ENCODE results near the gene CD2AP. TPM values are rescaled to one million over a fixed set of nuclear protein-coding genes. Genes with fewer than 3 reads are reported as not detected.

The CD2AP gene
- total and polyA plus RNA-seq, 2 of the 8 experiments (the other 6 are each of a cell fraction or from before 2014, with no cell fraction given), result 8.6 to 75.6 TPM

DNA sequence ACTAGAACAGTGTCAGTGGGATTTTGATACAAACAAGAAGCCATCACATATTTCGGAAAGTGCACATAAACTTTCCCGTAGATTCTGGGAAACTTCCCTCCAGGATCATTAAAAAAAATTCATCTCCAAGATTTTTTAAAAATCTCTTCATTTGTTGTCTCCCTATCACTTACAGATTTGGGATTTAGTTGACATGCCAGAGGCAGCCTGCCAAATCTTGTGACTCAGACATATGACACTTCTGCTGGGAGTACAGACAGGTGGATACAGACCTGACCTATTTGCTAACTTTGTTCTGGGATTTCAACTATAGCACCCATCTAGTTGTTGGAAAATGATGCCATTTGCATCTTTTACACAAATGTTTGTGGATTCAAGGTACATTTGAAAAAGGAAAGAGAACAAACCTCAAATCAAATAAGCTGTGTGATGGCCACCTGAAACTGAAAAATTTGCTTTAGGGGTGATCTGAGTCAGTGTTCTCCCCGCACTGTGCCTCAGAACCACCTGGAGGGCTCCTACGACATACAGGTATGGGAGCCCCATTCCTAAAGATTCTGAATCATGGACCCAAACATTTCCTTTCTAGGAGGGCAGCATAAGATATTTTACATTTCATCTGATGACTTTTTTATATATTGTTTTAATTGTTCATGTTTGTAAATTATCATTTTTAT lies 21.9 kb upstream of the CD2AP start:
- H3K23ac ChIP-seq (ENCODE audit: insufficient read length), result no peak overlapping the region
- no peaks in the 10 kb centered on the region for H3K36me3 ChIP-seq (ENCODE audit: control insufficient read depth in 2 of 4, insufficient read depth in 4 of 4, low read length in 3 of 4)
- 87% methylated on average over 4 of the region's 4 CpGs; no CpG with 5 or more reads in 1 of the 2 experiments for WGBS, 2 experiments (ENCODE audit: extremely low coverage in 1 of 2, insufficient coverage in 1 of 2, insufficient read length in 1 of 2, insufficient replicate concordance in 2 of 2, low coverage in 1 of 2, low lambda C conversion rate in 2 of 2, missing lambda C conversion rate in 1 of 2)
- no peak overlapping the region for H2BK12ac ChIP-seq (ENCODE audit: low read depth, low read length)
- ChIA-PET POLR2A (ENCODE audit: partially characterized antibody) (no interaction called here), CTCF (ENCODE audit: partially characterized antibody) (no interaction called here)
- FAIRE-seq (no peak), DNase-seq (ENCODE audit: low read depth in 1 of 2, low spot score in 2 of 2) (no peak)
- no peak overlapping the region for H2AFZ ChIP-seq (ENCODE audit: low read length)
- H3K4me3 ChIP-seq (ENCODE audit: extremely low read depth in 1 of 4, insufficient read depth in 2 of 4, low read depth in 3 of 4, low read length in 4 of 4), result no peak overlapping the region
- H4K20me1 ChIP-seq (replicated peaks in 1 of 2; ENCODE audit: control insufficient read depth in 1 of 2, insufficient read depth in 2 of 2, low read length in 2 of 2), result no peaks in the 10 kb centered on the region
- no peak overlapping the region for H2AK5ac ChIP-seq (ENCODE audit: low read depth, low read length)
- H2BK20ac ChIP-seq (ENCODE audit: low read length), result no peak overlapping the region
- no peak overlapping the region for H2BK15ac ChIP-seq (ENCODE audit: low read length)
- H3K27me3 ChIP-seq (replicated peaks in 1 of 4; ENCODE audit: control insufficient read depth in 3 of 4, extremely low read depth in 1 of 4, insufficient read depth in 3 of 4, low read length in 3 of 4), result no peaks in the 10 kb centered on the region
- no peak overlapping the region for H3K4ac ChIP-seq (replicated peaks; ENCODE audit: insufficient read length, low read depth, low read length)
- no peak overlapping the region for H4K8ac ChIP-seq (ENCODE audit: extremely low read depth, insufficient read depth, low read length)
- H3K79me2 ChIP-seq (ENCODE audit: control insufficient read depth in 1 of 2, insufficient read depth in 2 of 2, low read length in 2 of 2), result no peaks in the 10 kb centered on the region
- no peaks in the 10 kb centered on the region for H3K9me3 ChIP-seq (ENCODE audit: insufficient read depth in 2 of 2, low read depth in 1 of 2, low read length in 1 of 2)
- no peak overlapping the region for H3K4me2 ChIP-seq (ENCODE audit: insufficient read depth in 1 of 2, low read depth in 2 of 2, low read length in 2 of 2)
- no peaks in the 10 kb centered on the region; the same call in 1 of the 2 replicates for H3K23me2 ChIP-seq (ENCODE audit: low read depth, low read length)
- H2BK5ac ChIP-seq (ENCODE audit: low read depth, low read length), result no peak overlapping the region
- 0 out of 7 replicates have a peak, but pooled peaks cover 0 to 2% (median 0%) of the 10 kb centered on the region in 4 experiments for H3K4me1 ChIP-seq (replicated peaks in 1 of 4; ENCODE audit: control insufficient read depth in 3 of 4, insufficient read depth in 4 of 4, low read length in 3 of 4)
- no peak overlapping the region for H4K5ac ChIP-seq (ENCODE audit: insufficient read length, low read depth, low read length)
- H3K18ac ChIP-seq (ENCODE audit: extremely low read depth, low read length), result no peak overlapping the region
- no peak overlapping the region for H3K9ac ChIP-seq (replicated peaks in 1 of 4; ENCODE audit: extremely low read depth in 1 of 4, low read depth in 3 of 4, low read length in 3 of 4)
- H4K91ac ChIP-seq (replicated peaks; ENCODE audit: insufficient read length, low read length), result no peak overlapping the region
- no peak overlapping the region for H3K56ac ChIP-seq (replicated peaks; ENCODE audit: insufficient read length, low read depth, low read length)
- H2BK120ac ChIP-seq (replicated peaks; ENCODE audit: low read depth, low read length), result no peak overlapping the region
- no peak overlapping the region for H3K27ac ChIP-seq (ENCODE audit: low read depth, low read length)
- H3K14ac ChIP-seq (ENCODE audit: insufficient read length), result no peak overlapping the region
- no peaks in the 10 kb centered on the region for H3K79me1 ChIP-seq (ENCODE audit: low read depth, low read length)
- TF ChIP-seq EP300 (IDR thresholded peaks at IDR 0.05; ENCODE audit: borderline replicate concordance in 1 of 2, low read depth in 2 of 2, low read length in 2 of 2) (no peak), CTCF (IDR thresholded peaks at IDR 0.05; ENCODE audit: control extremely low read depth in 1 of 3, insufficient read depth in 1 of 3, low read depth in 1 of 3, low read length in 3 of 3) (no peak), MAX (IDR thresholded peaks at IDR 0.05) (no peak), BRCA1 (IDR thresholded peaks at IDR 0.05; ENCODE audit: low read depth, low read length) (no peak), ATF2 (IDR thresholded peaks at IDR 0.05; ENCODE audit: low read length) (no peak), SUZ12 (IDR thresholded peaks at IDR 0.05; ENCODE audit: low read length) (no peak), EGR1 (IDR thresholded peaks at IDR 0.05; ENCODE audit: borderline replicate concordance, low read depth, low read length) (no peak), TEAD4 (IDR thresholded peaks at IDR 0.05; ENCODE audit: low read depth, low read length) (no peak)
